T-helper 2 cell treated with Interferon-gamma antibody and Interleukin-4, amounts not matched to agents 5 μg/mL and 100 μg/mL, for 36 hours (primary cell): ENCODE measurements around the gene KIF16B.
"Not testable (repeated sequence)": the region's sequence is repeated elsewhere in the genome, so short reads cannot be mapped to it uniquely, and the experiment has no call there.

Experiments
- DNase-seq: peaks from one replicate; pipeline ENCODE4 v3.0.0; 2021; ENCODE audit warnings: low spot score
- H3K27ac Mint-ChIP-seq: one replicate; pipeline ENCODE4 v1.8.0; 2021; ENCODE audit warnings: mild to moderate bottlenecking, mixed read lengths
- H3K27me3 Mint-ChIP-seq: one replicate; pipeline ENCODE4 v1.8.0; 2021; ENCODE audit warnings: low read depth, mixed read lengths
- H3K36me3 Mint-ChIP-seq: one replicate; pipeline ENCODE4 v1.8.0; 2021; ENCODE audit warnings: low read depth, mixed read lengths
- H3K4me1 Mint-ChIP-seq: one replicate; pipeline ENCODE4 v1.8.0; 2021; ENCODE audit warnings: low read depth, mixed read lengths
- H3K4me3 Mint-ChIP-seq: one replicate; pipeline ENCODE4 v1.8.0; 2022; ENCODE audit warnings: mild to moderate bottlenecking, moderate library complexity, mixed read lengths
- H3K9me3 Mint-ChIP-seq: one replicate; pipeline ENCODE4 v1.8.0; 2021; ENCODE audit warnings: mixed read lengths

KIF16B gene

GRCh38 chr20:16537025-16537665 is 36.1 kb downstream of the KIF16B start:
- H3K27me3 Mint-ChIP-seq, result no peaks in the 10 kb centered on the region
- H3K4me1 Mint-ChIP-seq, result no peaks in the 10 kb centered on the region
- no peaks in the 10 kb centered on the region for H3K36me3 Mint-ChIP-seq
- no peak overlapping the region for H3K4me3 Mint-ChIP-seq
- no peak for DNase-seq
- no peaks in the 10 kb centered on the region for H3K9me3 Mint-ChIP-seq
- no peak overlapping the region for H3K27ac Mint-ChIP-seq

GRCh38 chr20:16535277-16535676 is 38.0 kb downstream of the KIF16B start:
- no peaks in the 10 kb centered on the region for H3K9me3 Mint-ChIP-seq
- H3K36me3 Mint-ChIP-seq, result no peaks in the 10 kb centered on the region
- H3K27me3 Mint-ChIP-seq, result no peaks in the 10 kb centered on the region
- no peaks in the 10 kb centered on the region for H3K4me1 Mint-ChIP-seq
- no peak for DNase-seq
- no peak overlapping the region for H3K4me3 Mint-ChIP-seq
- no peak overlapping the region for H3K27ac Mint-ChIP-seq

GRCh38 chr20:16533502-16533901 is 39.7 kb downstream of the KIF16B start:
- no peak overlapping the region for H3K27ac Mint-ChIP-seq
- no peaks in the 10 kb centered on the region for H3K36me3 Mint-ChIP-seq
- H3K27me3 Mint-ChIP-seq, result no peaks in the 10 kb centered on the region
- no peaks in the 10 kb centered on the region for H3K9me3 Mint-ChIP-seq
- no peaks in the 10 kb centered on the region for H3K4me1 Mint-ChIP-seq
- H3K4me3 Mint-ChIP-seq, result no peak overlapping the region
- no peak for DNase-seq

- Mint-ChIP-seq H3K27me3 (no peaks in the 10 kb centered on the region), H3K4me1 (no peaks in the 10 kb centered on the region), H3K36me3 (no peaks in the 10 kb centered on the region), H3K9me3 (no peaks in the 10 kb centered on the region), H3K4me3 (no peak overlapping the region), H3K27ac (no peak overlapping the region)
- no peak for DNase-seq
Measured at GRCh38 chr20:16531485-16531884, 41.8 kb downstream of the KIF16B start.

- Mint-ChIP-seq H3K4me3 (no peak overlapping the region), H3K4me1 (no peaks in the 10 kb centered on the region), H3K36me3 (peaks cover 3% of the 10 kb centered on the region), H3K9me3 (no peaks in the 10 kb centered on the region), H3K27me3 (no peaks in the 10 kb centered on the region), H3K27ac (no peak overlapping the region)
- DNase-seq, result no peak
Measured at GRCh38 chr20:16530201-16530681, 43.0 kb downstream of the KIF16B start.

- Mint-ChIP-seq H3K27ac (no peak overlapping the region), H3K9me3 (peaks cover 7% of the 10 kb centered on the region), H3K4me1 (no peaks in the 10 kb centered on the region), H3K27me3 (no peaks in the 10 kb centered on the region), H3K4me3 (no peak overlapping the region), H3K36me3 (peaks cover 6% of the 10 kb centered on the region)
- no peak for DNase-seq
Measured at GRCh38 chr20:16528078-16528477, 45.2 kb downstream of the KIF16B start.

GRCh38 chr20:16527438-16527837 is 45.8 kb downstream of the KIF16B start:
- DNase-seq, result no peak
- Mint-ChIP-seq H3K4me1 (no peaks in the 10 kb centered on the region), H3K9me3 (peaks cover 7% of the 10 kb centered on the region), H3K27me3 (no peaks in the 10 kb centered on the region), H3K27ac (no peak overlapping the region), H3K36me3 (peaks cover 6% of the 10 kb centered on the region), H3K4me3 (no peak overlapping the region)

GRCh38 chr20:16526433-16527380 is 46.5 kb downstream of the KIF16B start:
- H3K27me3 Mint-ChIP-seq, result no peaks in the 10 kb centered on the region

GRCh38 chr20:16522651-16523050 is 50.6 kb downstream of the KIF16B start:
- DNase-seq, H3K27ac Mint-ChIP-seq, H3K4me3 Mint-ChIP-seq, H3K27me3 Mint-ChIP-seq, H3K4me1 Mint-ChIP-seq, H3K36me3 Mint-ChIP-seq, H3K9me3 Mint-ChIP-seq: not testable (repeated sequence)

More at GRCh38 chr20:16526433-16527380, 46.5 kb downstream of the KIF16B start:
- Mint-ChIP-seq H3K27ac (no peak overlapping the region), H3K4me3 (no peak overlapping the region), H3K9me3 (peaks cover 7% of the 10 kb centered on the region), H3K4me1 (no peaks in the 10 kb centered on the region), H3K36me3 (peaks cover 8% of the 10 kb centered on the region)
- DNase-seq, result no peak

GRCh38 chr20:16520154-16520553 is 53.1 kb downstream of the KIF16B start:
- Mint-ChIP-seq H3K27me3 (no peaks in the 10 kb centered on the region), H3K4me3 (no peak overlapping the region)

GRCh38 chr20:16519673-16520072 is 53.6 kb downstream of the KIF16B start:
- H3K27ac Mint-ChIP-seq, H3K36me3 Mint-ChIP-seq, H3K27me3 Mint-ChIP-seq, DNase-seq, H3K4me1 Mint-ChIP-seq, H3K9me3 Mint-ChIP-seq, H3K4me3 Mint-ChIP-seq: not testable (repeated sequence)

More at GRCh38 chr20:16520154-16520553, 53.1 kb downstream of the KIF16B start:
- Mint-ChIP-seq H3K4me1 (no peaks in the 10 kb centered on the region), H3K9me3 (peaks cover 7% of the 10 kb centered on the region), H3K27ac (no peak overlapping the region), H3K36me3 (peaks cover 5% of the 10 kb centered on the region)
- DNase-seq, result no peak

- Mint-ChIP-seq H3K27me3 (no peaks in the 10 kb centered on the region), H3K9me3 (peaks cover under 1% of the 10 kb centered on the region), H3K4me3 (no peak overlapping the region), H3K27ac (no peak overlapping the region), H3K36me3 (peaks cover 2% of the 10 kb centered on the region), H3K4me1 (no peaks in the 10 kb centered on the region)
- DNase-seq, result no peak
Measured at GRCh38 chr20:16518784-16519084, 54.5 kb downstream of the KIF16B start.

- H3K36me3 Mint-ChIP-seq, result peaks cover 2% of the 10 kb centered on the region
- no peaks in the 10 kb centered on the region for H3K4me1 Mint-ChIP-seq
- DNase-seq, result no peak
- H3K27me3 Mint-ChIP-seq, result no peaks in the 10 kb centered on the region
- no peak overlapping the region for H3K27ac Mint-ChIP-seq
- H3K4me3 Mint-ChIP-seq, result no peak overlapping the region
- H3K9me3 Mint-ChIP-seq, result no peaks in the 10 kb centered on the region
Measured at GRCh38 chr20:16517946-16518783, 55.1 kb downstream of the KIF16B start.

GRCh38 chr20:16516794-16517193 is 56.5 kb downstream of the KIF16B start:
- Mint-ChIP-seq H3K36me3 (no peaks in the 10 kb centered on the region), H3K27ac (no peak overlapping the region), H3K27me3 (no peaks in the 10 kb centered on the region), H3K9me3 (no peaks in the 10 kb centered on the region), H3K4me3 (no peak overlapping the region), H3K4me1 (no peaks in the 10 kb centered on the region)
- DNase-seq, result no peak
